HepG2 (cell line): ENCODE results near the gene PIK3CB. TPM values are rescaled to one million over a fixed set of nuclear protein-coding genes. Genes with fewer than 3 reads are reported as not detected.
A peak's percentile ranks its signal among the peaks of the same experiment; 100 is the strongest.

Experiments
- ADNP ChIP-seq: sonication (generic); formaldehyde crosslinking; IDR thresholded peaks from 2 replicates; pipeline ENCODE4 v1.4.0; 2020; ENCODE audit warnings: missing genetic modification reagents
- CEBPB ChIP-seq: IDR thresholded peaks from 2 replicates; pipeline ENCODE4 v1.6.1; 2011; ENCODE audit warnings: low read depth, low read length, improper control_type of control experiment, borderline replicate concordance
- ISX ChIP-seq: sonication (generic); formaldehyde crosslinking; conservative IDR thresholded peaks from 2 replicates; pipeline ENCODE4 v1.5.0; 2020; ENCODE audit warnings: missing genetic modification reagents
- NCOA1 ChIP-seq: sonication (generic); formaldehyde crosslinking; IDR thresholded peaks from 2 replicates; pipeline ENCODE4 v1.9.0; 2021; ENCODE audit warnings: missing genetic modification reagents
- PATZ1 ChIP-seq: sonication (generic); formaldehyde crosslinking; IDR thresholded peaks from 2 replicates; pipeline ENCODE4 v1.4.0; 2020; ENCODE audit warnings: missing genetic modification reagents
- PITX1 ChIP-seq: sonication (generic); formaldehyde crosslinking; IDR thresholded peaks from 2 replicates; pipeline ENCODE4 v1.5.1; 2020; ENCODE audit warnings: mild to moderate bottlenecking, missing genetic modification reagents
- SIN3B ChIP-seq: fragments of 150-350 bp; IDR thresholded peaks from 2 replicates; pipeline ENCODE4 v1.6.1; 2014; ENCODE audit warnings: low read length
- TERF1 ChIP-seq: sonication (generic); formaldehyde crosslinking; IDR thresholded peaks from 2 replicates; pipeline ENCODE4 v1.8.0; 2022; ENCODE audit warnings: mild to moderate bottlenecking, missing genetic modification reagents, moderate library complexity
- ZBTB42 ChIP-seq: sonication (generic); formaldehyde crosslinking; IDR thresholded peaks from 2 replicates; pipeline ENCODE4 v1.5.0; 2020; ENCODE audit warnings: mild to moderate bottlenecking, missing genetic modification reagents
- ZNF205 ChIP-seq: IDR thresholded peaks from 2 replicates; pipeline ENCODE4 v1.6.1; 2018; ENCODE audit warnings: missing biosample characterization, missing genetic modification reagents
- ZNF235 ChIP-seq: sonication (generic); formaldehyde crosslinking; IDR thresholded peaks from 2 replicates; pipeline ENCODE4 v1.8.1; 2023; ENCODE audit warnings: mild to moderate bottlenecking, missing genetic modification reagents, borderline replicate concordance
- ZSCAN12 ChIP-seq: sonication (generic); formaldehyde crosslinking; IDR thresholded peaks from 2 replicates; pipeline ENCODE4 v1.9.0; 2021; ENCODE audit warnings: mild to moderate bottlenecking, missing genetic modification reagents
- ZSCAN21 ChIP-seq: sonication (generic); formaldehyde crosslinking; IDR thresholded peaks from 2 replicates; pipeline ENCODE4 v1.8.0; 2022; ENCODE audit warnings: mild to moderate bottlenecking, missing genetic modification reagents, moderate library complexity, borderline replicate concordance
- polyA plus RNA-seq, 8 experiments: library from polyadenylated mRNA; depleted of rRNA in 3 of 8; stranded (reverse) in 7 of 8; unstranded in 1 of 8; fragments of >200 nt; fragmentation: Illumina TruSeq in 4 of 8; extraction: Trizol in 4 of 8; gene quantifications; 2 replicates each; pipeline versions ENCODE4 v1.2.1 to v1.2.3, GENCODE V29; 2011 to 2016; ENCODE audit warnings: low read depth in 4 of 8, missing spikeins in 1 of 8, mixed read lengths in 1 of 8; ENCODE audit not compliant: insufficient read depth in 1 of 8
- total RNA-seq, 5 experiments: library from RNA; depleted of rRNA; stranded (reverse); fragments of >200 nt; fragmentation: Illumina TruSeq; extraction: Trizol; gene quantifications; 2 replicates each; pipeline ENCODE4 v1.2.3, GENCODE V29; 2016; ENCODE audit warnings: low read depth in 1 of 5
- TF ChIP-seq, protein P1 (sequence below): sonication (generic); formaldehyde crosslinking; IDR thresholded peaks from 2 replicates; pipeline ENCODE4 v1.5.1; 2020; ENCODE audit warnings: mild to moderate bottlenecking, missing genetic modification reagents, borderline replicate concordance
- TF ChIP-seq, protein P2 (sequence below): sonication (generic); formaldehyde crosslinking; IDR thresholded peaks from 2 replicates; pipeline ENCODE4 v1.4.0; 2020; ENCODE audit warnings: mild to moderate bottlenecking, missing genetic modification reagents

The PIK3CB gene
- total and polyA plus RNA-seq, 2 of the 13 experiments (the other 11 are each of a cell fraction or from before 2014, with no cell fraction given), result 6.6 to 18.7 TPM

- TF ChIP-seq, protein P1, sequence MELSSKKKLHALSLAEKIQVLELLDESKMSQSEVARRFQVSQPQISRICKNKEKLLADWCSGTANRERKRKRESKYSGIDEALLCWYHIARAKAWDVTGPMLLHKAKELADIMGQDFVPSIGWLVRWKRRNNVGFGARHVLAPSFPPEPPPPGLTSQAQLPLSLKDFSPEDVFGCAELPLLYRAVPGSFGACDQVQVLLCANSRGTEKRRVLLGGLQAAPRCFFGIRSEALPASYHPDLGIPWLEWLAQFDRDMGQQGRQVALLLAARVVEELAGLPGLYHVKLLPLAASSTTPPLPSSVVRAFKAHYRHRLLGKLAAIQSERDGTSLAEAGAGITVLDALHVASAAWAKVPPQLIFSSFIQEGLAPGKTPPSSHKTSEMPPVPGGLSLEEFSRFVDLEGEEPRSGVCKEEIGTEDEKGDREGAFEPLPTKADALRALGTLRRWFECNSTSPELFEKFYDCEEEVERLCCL (CRISPR knock-in tag), result no peak
- TF ChIP-seq ZSCAN21 (no peak), NCOA1 (no peak), ZSCAN12 (no peak), PITX1 (CRISPR knock-in tag) (no peak), ISX (CRISPR knock-in tag) (no peak), SIN3B (no peak), ZNF235 (CRISPR knock-in tag) (no peak), TERF1 (no peak), ADNP (no peak), ZBTB42 (CRISPR knock-in tag) (no peak), ZNF205 (CRISPR knock-in tag) (no peak), CEBPB (peak; percentile 72), PATZ1 (CRISPR knock-in tag) (0 out of 2 replicates have a peak, but pooled peaks have one; percentile 28)
- TF ChIP-seq, protein P2, sequence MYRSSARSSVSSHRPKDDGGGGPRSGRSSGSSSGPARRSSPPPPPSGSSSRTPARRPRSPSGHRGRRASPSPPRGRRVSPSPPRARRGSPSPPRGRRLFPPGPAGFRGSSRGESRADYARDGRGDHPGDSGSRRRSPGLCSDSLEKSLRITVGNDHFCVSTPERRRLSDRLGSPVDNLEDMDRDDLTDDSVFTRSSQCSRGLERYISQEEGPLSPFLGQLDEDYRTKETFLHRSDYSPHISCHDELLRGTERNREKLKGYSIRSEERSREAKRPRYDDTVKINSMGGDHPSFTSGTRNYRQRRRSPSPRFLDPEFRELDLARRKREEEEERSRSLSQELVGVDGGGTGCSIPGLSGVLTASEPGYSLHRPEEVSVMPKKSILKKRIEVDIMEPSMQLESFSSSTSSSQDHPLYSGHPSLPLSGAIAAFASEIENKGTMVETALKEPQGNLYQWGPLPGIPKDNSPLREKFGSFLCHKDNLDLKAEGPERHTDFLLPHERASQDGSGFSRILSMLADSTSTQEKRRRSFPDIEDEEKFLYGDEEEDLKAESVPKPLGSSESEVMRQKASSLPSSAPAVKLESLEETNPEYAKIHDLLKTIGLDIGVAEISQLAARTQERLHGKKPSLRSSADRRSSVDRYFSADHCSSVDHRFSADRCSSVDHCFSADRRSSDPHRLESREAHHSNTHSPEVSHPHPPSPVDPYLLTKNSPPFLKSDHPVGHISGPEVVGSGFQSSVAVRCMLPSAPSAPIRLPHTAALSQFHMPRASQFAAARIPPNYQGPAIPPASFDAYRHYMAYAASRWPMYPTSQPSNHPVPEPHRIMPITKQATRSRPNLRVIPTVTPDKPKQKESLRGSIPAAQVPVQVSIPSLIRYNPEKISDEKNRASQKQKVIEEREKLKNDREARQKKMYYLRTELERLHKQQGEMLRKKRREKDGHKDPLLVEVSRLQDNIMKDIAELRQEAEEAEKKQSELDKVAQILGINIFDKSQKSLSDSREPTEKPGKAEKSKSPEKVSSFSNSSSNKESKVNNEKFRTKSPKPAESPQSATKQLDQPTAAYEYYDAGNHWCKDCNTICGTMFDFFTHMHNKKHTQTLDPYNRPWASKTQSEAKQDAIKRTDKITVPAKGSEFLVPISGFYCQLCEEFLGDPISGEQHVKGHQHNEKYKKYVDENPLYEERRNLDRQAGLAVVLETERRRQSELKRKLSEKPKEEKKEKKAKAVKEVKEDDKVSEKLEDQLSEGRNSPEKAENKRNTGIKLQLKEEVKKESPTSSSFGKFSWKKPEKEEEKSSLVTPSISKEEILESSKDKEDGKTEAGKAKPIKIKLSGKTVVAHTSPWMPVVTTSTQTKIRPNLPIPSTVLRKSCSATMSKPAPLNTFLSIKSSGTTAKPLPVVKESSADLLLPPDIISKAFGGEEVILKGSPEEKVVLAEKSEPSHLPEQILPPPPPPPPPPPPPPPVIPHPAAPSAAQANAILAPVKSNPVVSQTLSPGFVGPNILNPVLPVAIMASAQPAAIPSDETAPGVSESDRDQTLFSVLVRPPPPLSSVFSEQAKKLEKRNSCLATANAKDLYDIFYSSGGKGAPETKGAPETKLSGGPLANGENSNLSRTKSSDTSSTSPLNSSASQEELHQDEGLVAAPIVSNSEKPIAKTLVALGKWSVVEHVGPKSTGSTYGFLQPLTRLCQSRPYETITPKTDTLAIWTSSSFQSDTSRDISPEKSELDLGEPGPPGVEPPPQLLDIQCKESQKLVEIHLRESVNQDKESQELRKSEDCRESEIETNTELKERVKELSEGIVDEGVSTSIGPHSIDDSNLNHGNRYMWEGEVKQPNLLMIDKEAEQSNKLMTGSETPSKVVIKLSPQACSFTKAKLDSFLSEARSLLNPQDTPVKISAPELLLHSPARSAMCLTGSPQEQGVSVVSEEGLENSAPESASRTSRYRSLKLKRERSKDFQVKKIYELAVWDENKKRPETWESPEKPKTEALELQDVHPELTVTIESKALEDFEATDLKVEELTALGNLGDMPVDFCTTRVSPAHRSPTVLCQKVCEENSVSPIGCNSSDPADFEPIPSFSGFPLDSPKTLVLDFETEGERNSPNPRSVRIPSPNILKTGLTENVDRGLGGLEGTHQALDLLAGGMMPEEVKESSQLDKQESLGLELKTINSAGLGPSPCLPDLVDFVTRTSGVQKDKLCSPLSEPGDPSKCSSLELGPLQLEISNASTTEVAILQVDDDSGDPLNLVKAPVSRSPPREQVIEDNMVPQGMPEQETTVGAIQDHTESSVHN (CRISPR knock-in tag), result no peak
Measured at GRCh38 chr3:138846262-138846791, 11.6 kb upstream of the PIK3CB start (continued).
